CD14-positive monocyte (primary cell): ENCODE results near the gene NID1. TPM values are rescaled to one million over a fixed set of nuclear protein-coding genes. Genes with fewer than 3 reads are reported as not detected.
A peak's percentile ranks its signal among the peaks of the same experiment; 100 is the strongest.

Experiments used
- DNase-seq, 3 donors: peaks; one replicate each; pipeline ENCODE4 v3.0.0-alpha.2; 2011 to 2022
- H2AFZ ChIP-seq: 2 replicates; pipeline ENCODE4 v1.6.0; 2012; ENCODE audit warnings: mild to moderate bottlenecking, low read depth, low read length, inconsistent platforms; ENCODE audit not compliant: insufficient read depth, poor library complexity, severe bottlenecking
- H3K27ac ChIP-seq, 2 donors: 1 replicate in 1 of 2; 2 replicates in 1 of 2; pipeline ENCODE4 v1.5.1; 2012 to 2013; ENCODE audit warnings: low read length in 2 of 2, control low read depth in 1 of 2, inconsistent platforms in 1 of 2, low read depth in 1 of 2, mild to moderate bottlenecking in 1 of 2
- H3K27me3 ChIP-seq, 2 donors: one replicate each; pipeline versions ENCODE4 v1.6.0 to v1.6.1; 2011 to 2013; ENCODE audit warnings: low read length in 2 of 2; ENCODE audit not compliant: control insufficient read depth in 2 of 2, insufficient read depth in 2 of 2
- H3K36me3 ChIP-seq, 2 donors: replicated peaks in 1 of 2; 1 replicate in 1 of 2; 2 replicates in 1 of 2; pipeline versions ENCODE4 v1.5.1 to v1.6.1; 2012 to 2013; ENCODE audit warnings: low read length in 2 of 2, control low read depth in 1 of 2, inconsistent platforms in 1 of 2, mild to moderate bottlenecking in 1 of 2; ENCODE audit not compliant: insufficient read depth in 2 of 2, control insufficient read depth in 1 of 2
- H3K4me1 ChIP-seq, 2 donors: 1 replicate in 1 of 2; 2 replicates in 1 of 2; pipeline versions ENCODE4 v1.5.1 to v1.6.1; 2012 to 2013; ENCODE audit warnings: low read length in 2 of 2, control low read depth in 1 of 2, inconsistent platforms in 1 of 2, mild to moderate bottlenecking in 1 of 2, moderate library complexity in 1 of 2; ENCODE audit not compliant: insufficient read depth in 2 of 2, control insufficient read depth in 1 of 2
- H3K4me2 ChIP-seq: replicated peaks from 2 replicates; pipeline ENCODE3; 2012; ENCODE audit warnings: low read length, moderate library complexity, mild to moderate bottlenecking; ENCODE audit not compliant: poor library complexity, severe bottlenecking; ENCODE audit errors: extremely low read depth
- H3K4me3 ChIP-seq, 3 experiments: fragments of 200-600 bp in 1 of 3; sonication (generic) in 1 of 3; replicated peaks in 1 of 3; 1 replicate in 2 of 3; 2 replicates in 1 of 3; pipeline ENCODE4 v1.5.1; 2011 to 2013; ENCODE audit warnings: low read length in 3 of 3, mild to moderate bottlenecking in 3 of 3, control low read depth in 2 of 3, low read depth in 2 of 3, inconsistent platforms in 1 of 3, moderate library complexity in 1 of 3
- H3K79me2 ChIP-seq: 2 replicates; pipeline ENCODE4 v1.6.0; 2012; ENCODE audit warnings: mild to moderate bottlenecking, control low read depth, inconsistent platforms, low read length, moderate library complexity; ENCODE audit not compliant: insufficient read depth
- H3K9ac ChIP-seq: 2 replicates; pipeline ENCODE4 v1.6.0; 2017; ENCODE audit warnings: low read length, mild to moderate bottlenecking; ENCODE audit not compliant: insufficient read depth, poor library complexity, severe bottlenecking
- H3K9me3 ChIP-seq, 2 donors: replicated peaks in 1 of 2; 1 replicate in 1 of 2; 2 replicates in 1 of 2; pipeline versions ENCODE4 v1.5.1 to v1.6.1; 2012 to 2013; ENCODE audit warnings: low read length in 2 of 2, control low read depth in 1 of 2; ENCODE audit not compliant: control insufficient read depth in 1 of 2, insufficient read depth in 1 of 2
- H4K20me1 ChIP-seq: 2 replicates; pipeline ENCODE4 v1.6.0; 2012; ENCODE audit warnings: mild to moderate bottlenecking, low read length, control low read depth, moderate library complexity; ENCODE audit not compliant: insufficient read depth
- H3K27ac Mint-ChIP-seq, 7 donors: one replicate each; pipeline ENCODE4 v1.8.0; 2020; ENCODE audit warnings: mild to moderate bottlenecking in 7 of 7, mixed read lengths in 7 of 7, moderate library complexity in 6 of 7, inconsistent platforms in 2 of 7
- H3K27me3 Mint-ChIP-seq, 3 donors: one replicate each; pipeline ENCODE4 v1.8.0; 2021 to 2022; ENCODE audit warnings: low read depth in 3 of 3, mild to moderate bottlenecking in 3 of 3, mixed read lengths in 3 of 3, moderate library complexity in 3 of 3, inconsistent platforms in 1 of 3
- H3K36me3 Mint-ChIP-seq, 2 donors: one replicate each; pipeline ENCODE4 v1.8.0; 2020; ENCODE audit warnings: mixed read lengths in 2 of 2, inconsistent platforms in 1 of 2, mild to moderate bottlenecking in 1 of 2
- H3K4me1 Mint-ChIP-seq: one replicate; pipeline ENCODE4 v1.8.0; 2020; ENCODE audit warnings: mild to moderate bottlenecking, mixed read lengths
- H3K4me3 Mint-ChIP-seq, 2 donors: one replicate each; pipeline ENCODE4 v1.8.0; 2020; ENCODE audit warnings: mild to moderate bottlenecking in 2 of 2, mixed read lengths in 2 of 2, moderate library complexity in 1 of 2
- H3K9me3 Mint-ChIP-seq, 7 donors: one replicate each; pipeline ENCODE4 v1.8.0; 2020 to 2022; ENCODE audit warnings: mixed read lengths in 7 of 7, mild to moderate bottlenecking in 6 of 7, moderate library complexity in 6 of 7, inconsistent platforms in 2 of 7
- CTCF ChIP-seq: fragments of 200-600 bp; IDR thresholded peaks from one replicate; pipeline ENCODE4 v1.8.0; 2022; ENCODE audit warnings: antibody characterized with exemption, mild to moderate bottlenecking
- WGBS: methylation state at CpG from one replicate; pipeline ENCODE4 v1.1.5; 2013; ENCODE audit warnings: missing lambda C conversion rate; ENCODE audit not compliant: insufficient coverage; 5-methylcytosine and 5-hydroxymethylcytosine counted together
- intact Hi-C, 2 donors: fragments of 100-400 bp; cut with micrococcal nuclease; formaldehyde crosslinking; loops; one replicate each; pipeline versions ENCODE4 v1.15.0 to v1.15.1; 2023
- polyA plus RNA-seq, 3 donors: library from polyadenylated mRNA; depleted of rRNA in 1 of 3; unstranded in 2 of 3; stranded (reverse) in 1 of 3; fragments of 300-500 nt in 2 of 3; fragments of >200 nt in 1 of 3; fragmentation: Illumina TruSeq in 2 of 3; gene quantifications; 1 replicate in 2 of 3; 2 replicates in 1 of 3; pipeline ENCODE4 v1.2.3, GENCODE V29; 2012 to 2021

The NID1 gene
- polyA plus RNA-seq, 3 donors: 6.8 to 19.7 (median 14.4) TPM

GRCh38 chr1:236035681-236036101 is 29.2 kb downstream of the NID1 start:
- Mint-ChIP-seq H3K27ac (no peak overlapping the region), H3K4me1 (no peaks in the 10 kb centered on the region), H3K4me3 (no peak overlapping the region), H3K27me3 (peaks cover 0 to 4% (median 3%) of the 10 kb centered on the region in 3 donors), H3K9me3 (peaks cover 0 to 2% (median 0%) of the 10 kb centered on the region in 7 donors), H3K36me3 (peaks cover 10 to 34% of the 10 kb centered on the region in 2 donors)
- intact Hi-C loops: no loop called here
- Histone ChIP-seq H3K4me3 (no peak overlapping the region), H3K27me3 (no peaks in the 10 kb centered on the region), H3K79me2 (no peaks in the 10 kb centered on the region), H3K36me3 (peaks cover 9 to 41% of the 10 kb centered on the region in 2 donors), H4K20me1 (no peaks in the 10 kb centered on the region), H3K4me2 (no peak overlapping the region), H3K27ac (no peak overlapping the region), H2AFZ (no peak overlapping the region), H3K9ac (no peak overlapping the region), H3K4me1 (no peaks in the 10 kb centered on the region), H3K9me3 (no peaks in the 10 kb centered on the region)
- WGBS: 83% methylated on average over 7 of the region's 8 CpGs
- no peak for DNase-seq
- TF ChIP-seq CTCF: no peak

GRCh38 chr1:236033336-236033735 is 31.6 kb downstream of the NID1 start:
- Histone ChIP-seq H3K36me3 (peaks cover 18 to 61% of the 10 kb centered on the region in 2 donors), H3K27me3 (no peaks in the 10 kb centered on the region), H3K79me2 (no peaks in the 10 kb centered on the region), H4K20me1 (no peaks in the 10 kb centered on the region), H3K4me1 (no peaks in the 10 kb centered on the region), H3K27ac (no peak overlapping the region), H3K9me3 (no peaks in the 10 kb centered on the region), H3K4me2 (no peak overlapping the region), H3K4me3 (no peak overlapping the region), H3K9ac (no peak overlapping the region), H2AFZ (no peak overlapping the region)
- WGBS: 91% methylated on average over 2 of the region's 4 CpGs
- intact Hi-C loops: no loop called here
- peaks cover 13 to 41% of the 10 kb centered on the region in 2 donors for H3K36me3 Mint-ChIP-seq
- H3K4me1 Mint-ChIP-seq: no peaks in the 10 kb centered on the region
- DNase-seq: no peak
- no peak overlapping the region for H3K4me3 Mint-ChIP-seq
- H3K27me3 Mint-ChIP-seq: peaks cover 0 to 2% (median 1%) of the 10 kb centered on the region in 3 donors
- H3K9me3 Mint-ChIP-seq: peaks cover 0 to 2% (median 0%) of the 10 kb centered on the region in 7 donors
- peak overlapping the region in 1 of 7 donors; percentile 26 for H3K27ac Mint-ChIP-seq
- TF ChIP-seq CTCF: no peak
